ENCODE measurements around the gene GHRHR. TPM values are rescaled to one million over a fixed set of nuclear protein-coding genes. Genes with fewer than 3 reads are reported as not detected.

Gene GHRHR
- total RNA-seq, 4 donors from 2014 or later: not detected

- no peak overlapping the region for H3K4me3 ChIP-seq
- peaks cover 0 to 5% (median 0%) of the 10 kb centered on the region in 4 donors for H3K4me1 ChIP-seq
- peaks cover 0 to 14% (median 7%) of the 10 kb centered on the region in 4 donors for H3K9me3 ChIP-seq
- H3K27ac ChIP-seq (replicated peaks in 1 of 4): no peak overlapping the region
- intact Hi-C loops (cut with DNase I): no loop called here
- H3K27me3 ChIP-seq: peaks cover 0 to 11% (median 0%) of the 10 kb centered on the region in 4 donors
- DNase-seq (ENCODE audit: extremely low spot score): no peak
- no peak for TF ChIP-seq POLR2A (IDR thresholded peaks at IDR 0.05; ENCODE audit: low read depth)
- TF ChIP-seq CTCF (IDR thresholded peaks at IDR 0.05): no peak
- TF ChIP-seq POLR2AphosphoS5 (IDR thresholded peaks at IDR 0.05): no peak
- TF ChIP-seq EP300 (IDR thresholded peaks at IDR 0.05): no peak
- WGBS: 90% methylated on average over 3 of the region's 6 CpGs
- H3K36me3 ChIP-seq: no peaks in the 10 kb centered on the region
Observed at GRCh38 chr7:31003721-31004120, 40.0 kb downstream of the GHRHR start.

GRCh38 chr7:31004393-31004792 lies 40.6 kb downstream of the GHRHR start:
- TF ChIP-seq POLR2A (IDR thresholded peaks at IDR 0.05; ENCODE audit: low read depth): no peak
- TF ChIP-seq EP300 (IDR thresholded peaks at IDR 0.05): no peak
- TF ChIP-seq CTCF (IDR thresholded peaks at IDR 0.05): no peak
- no peak for TF ChIP-seq POLR2AphosphoS5 (IDR thresholded peaks at IDR 0.05)
- Histone ChIP-seq H3K9me3 (peaks cover 0 to 14% (median 7%) of the 10 kb centered on the region in 4 donors), H3K27ac (replicated peaks in 1 of 4) (no peak overlapping the region), H3K4me1 (peaks cover 0 to 5% (median 0%) of the 10 kb centered on the region in 4 donors), H3K36me3 (no peaks in the 10 kb centered on the region), H3K27me3 (peaks cover 0 to 11% (median 0%) of the 10 kb centered on the region in 4 donors), H3K4me3 (no peak overlapping the region)
- no peak for DNase-seq (ENCODE audit: extremely low spot score)
- 50% methylated on average over 1 of the region's 1 CpG for WGBS
- intact Hi-C loops (cut with DNase I): no loop called here

DNA sequence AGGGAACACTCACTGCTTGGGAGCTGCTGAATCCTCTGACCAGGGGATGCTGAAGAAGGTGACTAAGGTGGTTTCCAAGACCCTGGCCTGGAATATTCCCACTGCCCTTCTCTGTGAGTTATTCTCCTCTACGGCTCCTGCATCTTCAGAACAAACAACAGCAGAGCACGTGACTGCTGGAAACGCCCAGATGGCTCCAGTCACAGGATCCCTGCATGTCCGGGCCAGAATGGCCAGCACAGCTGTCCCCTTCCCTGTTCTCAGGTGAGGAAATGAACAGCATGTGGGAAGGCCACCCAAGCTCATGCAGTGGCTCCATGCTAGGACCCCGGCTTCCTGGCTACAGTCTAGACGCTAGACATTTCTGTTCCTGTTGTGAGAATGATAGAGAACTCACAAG lies 43.1 kb downstream of the GHRHR start:
- 84% methylated on average over 6 of the region's 6 CpGs for WGBS
- TF ChIP-seq CTCF (IDR thresholded peaks at IDR 0.05) (no peak), POLR2A (IDR thresholded peaks at IDR 0.05; ENCODE audit: low read depth) (no peak), EP300 (IDR thresholded peaks at IDR 0.05) (no peak), POLR2AphosphoS5 (IDR thresholded peaks at IDR 0.05) (no peak)
- H3K4me3 ChIP-seq: peak overlapping the region in 2 of 4 donors; percentile 10 to 12
- peaks cover 0 to 23% (median 10%) of the 10 kb centered on the region in 4 donors for H3K9me3 ChIP-seq
- intact Hi-C loops (cut with DNase I): no loop called here
- H3K27me3 ChIP-seq: peaks cover 0 to 11% (median 0%) of the 10 kb centered on the region in 4 donors
- no peak for DNase-seq (ENCODE audit: extremely low spot score)
- H3K27ac ChIP-seq (replicated peaks in 1 of 4): no peak overlapping the region
- peaks cover 0 to 5% (median 0%) of the 10 kb centered on the region in 4 donors for H3K4me1 ChIP-seq
- H3K36me3 ChIP-seq: no peaks in the 10 kb centered on the region

GRCh38 chr7:31007634-31008033 lies 43.9 kb downstream of the GHRHR start:
- Histone ChIP-seq H3K9me3 (peaks cover 0 to 25% (median 9%) of the 10 kb centered on the region in 4 donors), H3K4me3 (no peak overlapping the region), H3K27ac (replicated peaks in 1 of 4) (no peak overlapping the region), H3K27me3 (peaks cover 0 to 11% (median 0%) of the 10 kb centered on the region in 4 donors), H3K36me3 (no peaks in the 10 kb centered on the region), H3K4me1 (peaks cover 0 to 5% (median 0%) of the 10 kb centered on the region in 4 donors)
- DNase-seq (ENCODE audit: extremely low spot score): no peak
- intact Hi-C loops (cut with DNase I): no loop called here
- TF ChIP-seq CTCF (IDR thresholded peaks at IDR 0.05) (no peak), POLR2A (IDR thresholded peaks at IDR 0.05; ENCODE audit: low read depth) (no peak), EP300 (IDR thresholded peaks at IDR 0.05) (no peak), POLR2AphosphoS5 (IDR thresholded peaks at IDR 0.05) (no peak)
- WGBS: 53% methylated on average over 5 of the region's 5 CpGs

DNA sequence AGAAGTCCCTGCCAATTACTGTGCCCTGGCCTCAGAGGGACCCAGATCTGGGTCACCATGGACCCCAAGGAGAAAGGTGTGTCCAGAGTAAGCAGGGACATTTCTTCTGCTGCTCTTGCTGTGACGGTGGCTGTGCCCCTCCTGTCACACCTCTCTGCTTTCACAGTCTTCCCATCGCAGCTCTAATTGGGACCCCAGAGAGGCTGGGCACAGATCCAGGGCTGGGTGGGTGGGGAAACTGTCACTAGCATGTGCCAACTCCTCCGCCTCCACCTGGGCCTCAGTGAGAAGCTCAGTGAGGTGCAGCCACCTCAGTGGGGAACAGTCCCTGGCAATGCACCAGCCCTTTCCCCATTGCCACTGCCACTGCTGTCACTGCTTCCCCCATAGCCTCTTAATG lies 51.1 kb downstream of the GHRHR start:
- peaks cover 0 to 11% (median 3%) of the 10 kb centered on the region in 4 donors for H3K9me3 ChIP-seq
- peaks cover 0 to 14% (median 0%) of the 10 kb centered on the region in 4 donors for H3K27me3 ChIP-seq
- no peaks in the 10 kb centered on the region for H3K36me3 ChIP-seq
- DNase-seq (ENCODE audit: extremely low spot score): no peak
- intact Hi-C loops (cut with DNase I): no loop called here
- 58% methylated on average over 2 of the region's 3 CpGs for WGBS
- no peak for TF ChIP-seq POLR2AphosphoS5 (IDR thresholded peaks at IDR 0.05)
- no peak overlapping the region for H3K27ac ChIP-seq (replicated peaks in 1 of 4)
- H3K4me1 ChIP-seq: peaks cover 0 to 9% (median 8%) of the 10 kb centered on the region in 4 donors
- H3K4me3 ChIP-seq: no peak overlapping the region

Measured in esophagus muscularis mucosa (tissue), 4 donors.